C4-2B (cell line): ENCODE measurements around the gene ADAM8.

ENCODE experiments used
- CTCF ChIP-seq: fragments of 450-650 bp; conservative IDR thresholded peaks from 2 replicates; pipeline ENCODE4 v1.5.1; 2017; ENCODE audit warnings: mild to moderate bottlenecking
- ZFX ChIP-seq: fragments of 450-650 bp; IDR thresholded peaks from 2 replicates; pipeline ENCODE4 v1.6.1; 2017

GRCh38 chr10:133260895-133261725 lies 15.6 kb downstream of the ADAM8 start:
- TF ChIP-seq CTCF = no peak
- TF ChIP-seq ZFX = peak; percentile 76; the same call in 1 of the 2 replicates
